HG03280 (cell line): ENCODE results near the gene KCNQ5.
"Not testable (repeated sequence)": the region's sequence is repeated elsewhere in the genome, so short reads cannot be mapped to it uniquely, and the experiment has no call there.

Source experiments
- ATAC-seq: cut with Tn5 transposase; IDR thresholded peaks from one replicate; pipeline ENCODE4 v1.9.1; 2021; ENCODE audit warnings: mild to moderate bottlenecking, moderate library complexity; ENCODE audit not compliant: unreplicated experiment

Gene KCNQ5

GRCh38 chr6:72621291-72622093, at the start of gene KCNQ5:
TSS of gene KCNQ5 (plus strand) at chr6:72622064.
- no peak for ATAC-seq

DNA sequence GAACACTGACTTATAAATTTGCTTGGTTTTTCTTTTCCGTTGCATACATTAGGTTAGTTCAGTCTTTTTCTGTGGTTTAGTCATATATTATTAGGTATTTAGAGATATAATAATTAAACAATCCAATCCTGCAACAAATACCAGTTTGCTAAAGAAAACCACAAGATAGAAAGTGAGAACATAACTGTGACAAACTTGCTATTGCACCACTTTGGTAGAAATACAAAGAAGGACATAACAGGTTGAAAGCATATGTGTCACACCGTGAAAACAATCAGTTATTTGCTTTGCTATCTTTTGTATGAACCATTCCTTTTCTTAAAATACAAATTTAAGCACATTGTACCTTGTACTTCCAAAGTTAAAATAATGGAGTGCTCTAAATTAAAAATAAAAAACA, 42.0 kb upstream of the KCNQ5 start:
- no peak for ATAC-seq

- ATAC-seq = peak; percentile 51
Measured at GRCh38 chr6:72580281-72580940, 41.5 kb upstream of the KCNQ5 start.

GRCh38 chr6:72580950-72581349, 40.9 kb upstream of the KCNQ5 start:
- not testable (repeated sequence) for ATAC-seq

DNA sequence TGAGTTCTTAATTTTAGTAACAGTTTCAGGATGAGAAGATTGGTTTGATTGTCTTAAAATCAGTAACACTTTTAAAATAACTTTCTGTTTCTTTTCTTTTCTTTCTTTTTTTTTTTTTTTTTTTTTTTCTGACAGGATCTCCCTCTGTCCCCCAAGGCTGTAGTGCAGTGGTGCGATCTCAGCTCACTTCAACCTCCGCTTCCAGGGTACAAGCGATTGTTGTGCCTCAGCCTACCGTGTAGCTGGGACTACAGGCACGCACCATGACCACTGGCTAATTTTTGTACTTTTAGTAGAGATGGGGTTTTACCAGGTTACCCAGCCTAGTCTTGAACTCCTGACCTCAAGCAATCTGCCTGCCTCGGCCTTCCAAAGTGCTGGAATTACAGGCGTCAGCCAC, 33.7 kb upstream of the KCNQ5 start:
- ATAC-seq = no peak

DNA sequence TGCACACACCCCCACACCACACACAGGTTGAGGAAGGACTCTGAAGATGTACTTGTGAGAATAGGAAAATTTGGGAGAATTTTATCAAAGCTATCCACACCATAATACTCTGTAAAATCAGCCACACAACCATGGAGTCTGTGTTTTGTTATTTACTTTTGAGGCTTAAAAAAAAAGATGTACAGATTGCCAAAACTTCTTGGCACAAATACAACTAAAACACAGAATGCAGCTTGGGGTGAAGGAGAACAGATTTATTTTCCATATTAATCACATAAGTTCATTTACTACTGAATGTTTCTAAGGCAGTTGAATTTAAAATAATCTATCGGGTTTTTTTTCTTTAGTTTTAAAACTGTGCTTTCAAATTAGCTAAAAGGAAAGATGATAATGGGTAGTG, 32.8 kb upstream of the KCNQ5 start:
- ATAC-seq = no peak

- no peak for ATAC-seq
Measured at GRCh38 chr6:72595812-72596211, 26.1 kb upstream of the KCNQ5 start.

GRCh38 chr6:72616406-72617015, 5.4 kb upstream of the KCNQ5 start:
- no peak for ATAC-seq

DNA sequence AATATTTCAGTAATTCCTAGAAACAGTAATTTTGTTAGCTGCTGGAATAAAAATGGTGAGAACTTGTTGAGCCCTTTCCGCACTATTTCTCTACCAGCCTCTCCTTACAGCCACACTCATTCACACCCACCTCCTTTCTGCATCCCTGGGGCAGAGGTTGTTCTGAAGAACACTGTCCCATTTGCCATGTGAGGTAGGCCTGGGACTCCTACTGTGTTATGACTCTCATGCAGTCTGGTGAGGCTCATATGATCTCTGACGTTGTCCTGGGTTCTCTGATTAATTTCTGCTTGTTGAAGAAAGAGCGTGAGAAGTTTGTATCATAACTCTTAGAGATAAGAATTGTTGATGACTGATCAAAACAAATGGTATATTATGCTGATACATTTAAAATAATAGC, 4.1 kb upstream of the KCNQ5 start:
- ATAC-seq = no peak

GRCh38 chr6:72619883-72620696, 1.8 kb upstream of the KCNQ5 start:
- peak; percentile 57 for ATAC-seq

DNA sequence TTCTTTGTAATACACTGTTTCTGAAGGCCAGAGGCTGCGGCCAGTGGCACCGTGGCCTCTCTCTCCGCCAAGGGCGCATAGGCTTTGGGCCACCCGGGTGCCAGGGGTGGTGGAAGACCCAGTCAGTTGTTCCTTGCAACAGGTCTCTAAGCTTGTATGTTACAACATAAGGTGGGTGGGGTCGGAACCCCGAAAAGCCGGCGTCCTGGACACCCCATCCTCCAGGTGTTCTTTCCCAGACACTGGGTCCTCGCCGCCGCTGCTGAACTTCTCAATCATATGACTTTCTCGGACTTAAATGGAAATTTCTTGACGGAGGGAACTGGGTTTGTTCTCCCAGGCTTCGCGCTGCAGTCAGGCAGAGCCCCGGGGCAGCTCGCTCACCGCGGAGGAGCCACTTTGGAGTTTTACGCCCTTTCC, 983 bp upstream of the KCNQ5 start:
- no peak for ATAC-seq

GRCh38 chr6:72622094-72622940, 453 bp downstream of the KCNQ5 start:
- peak; percentile 32 for ATAC-seq

- ATAC-seq = no peak
Measured at GRCh38 chr6:72623808-72624207, 1.9 kb downstream of the KCNQ5 start.

GRCh38 chr6:72624557-72625160, 2.8 kb downstream of the KCNQ5 start:
- no peak for ATAC-seq

DNA sequence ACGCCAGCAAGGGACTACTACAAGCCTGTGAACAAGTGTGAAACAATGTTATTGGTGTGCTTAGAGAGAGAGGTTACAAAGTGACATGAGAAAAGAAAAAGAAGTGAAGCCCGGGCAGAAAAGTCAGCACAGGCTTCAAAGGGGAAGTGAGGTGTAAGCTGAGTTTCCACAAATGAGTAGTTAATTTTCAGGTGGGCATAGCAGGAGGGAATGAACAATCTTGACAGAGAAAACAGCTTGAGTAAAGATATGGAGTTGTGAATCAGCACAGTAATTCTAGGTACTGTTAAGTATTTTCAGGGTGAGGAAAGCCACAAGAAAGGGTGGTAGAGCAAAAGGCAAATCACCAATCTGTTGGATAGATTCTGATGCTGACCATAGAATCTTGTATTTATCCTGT, 4.3 kb downstream of the KCNQ5 start:
- peak; percentile 27 for ATAC-seq

DNA sequence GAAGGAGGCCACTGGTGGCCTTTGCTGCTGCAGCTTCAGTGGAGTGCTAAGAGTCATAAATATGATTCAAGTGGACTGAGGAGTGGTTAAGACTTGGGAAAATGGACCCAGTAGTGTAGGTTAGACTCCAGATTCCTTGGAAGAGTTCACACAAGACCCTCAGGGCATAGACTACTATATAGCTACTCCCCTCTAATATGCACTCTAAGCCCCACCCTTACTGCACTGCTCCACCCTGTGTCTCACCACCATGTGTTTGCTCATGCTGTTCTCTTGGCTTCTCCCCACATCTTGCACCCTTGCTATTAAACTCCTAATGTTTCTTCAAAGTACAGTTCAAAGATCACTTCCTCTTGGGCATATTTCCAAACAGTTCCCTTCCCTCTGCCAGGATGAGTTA, 5.7 kb downstream of the KCNQ5 start:
- ATAC-seq = no peak

- no peak for ATAC-seq
Measured at GRCh38 chr6:72631480-72631879, 9.6 kb downstream of the KCNQ5 start.

DNA sequence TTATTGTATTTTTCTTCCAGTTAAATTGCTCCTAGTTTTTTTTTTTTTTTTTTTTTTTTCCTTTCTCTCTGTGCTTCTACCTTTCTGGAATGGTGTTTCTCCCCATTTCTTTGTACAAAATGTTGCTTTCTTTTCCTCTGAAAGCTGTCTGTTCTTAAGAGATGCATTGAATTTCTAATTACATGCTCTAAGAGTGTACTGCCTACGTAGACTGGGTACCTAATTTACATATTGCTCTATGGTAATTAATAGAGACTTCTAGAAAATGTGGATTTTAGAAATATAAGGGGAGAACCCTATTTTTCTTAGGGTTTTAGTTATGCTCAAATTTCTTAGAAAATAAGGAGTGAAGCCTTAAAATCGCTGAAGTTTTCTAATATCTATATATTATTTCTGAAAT, 13.8 kb downstream of the KCNQ5 start:
- ATAC-seq = no peak

DNA sequence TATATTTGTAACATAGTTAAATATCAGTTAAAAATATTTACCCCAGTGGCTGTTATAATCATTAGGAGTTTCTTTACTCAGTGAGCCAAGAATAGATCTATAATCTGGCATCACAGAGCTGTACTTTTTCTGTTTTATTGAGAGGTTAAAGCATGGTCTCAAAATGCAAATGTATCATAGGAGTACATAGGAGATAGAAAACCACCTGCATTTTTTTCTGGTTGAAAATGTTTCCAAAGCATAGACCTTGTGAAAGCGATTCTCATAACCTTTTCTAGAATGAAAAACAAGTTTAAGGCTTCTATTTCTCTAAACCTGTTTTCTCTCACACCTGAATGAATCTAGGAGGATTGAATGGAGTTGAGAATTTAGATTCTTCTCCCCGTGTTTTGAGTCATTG, 14.4 kb downstream of the KCNQ5 start:
- ATAC-seq = peak; percentile 95

- peak; percentile 8 for ATAC-seq
Measured at GRCh38 chr6:72636786-72637185, 14.9 kb downstream of the KCNQ5 start.
